ENCODE results near the gene GPR17. TPM values are rescaled to one million over a fixed set of nuclear protein-coding genes. Genes with fewer than 3 reads are reported as not detected.
A peak's percentile ranks its signal among the peaks of the same experiment; 100 is the strongest.

The GPR17 gene
- total RNA-seq, 2 donors from 2014 or later = 0.16 to 0.20 TPM

- no peaks in the 10 kb centered on the region for H3K36me3 ChIP-seq
- H3K9me3 ChIP-seq = no peaks in the 10 kb centered on the region
- peaks cover 4% of the 10 kb centered on the region for H3K27me3 ChIP-seq
- no peak for TF ChIP-seq CTCF (IDR thresholded peaks at IDR 0.05)
- intact Hi-C loops (cut with DNase I) = no loop called here
- no peaks in the 10 kb centered on the region for H3K4me1 ChIP-seq
- no peak for DNase-seq
- no peak overlapping the region for H3K9ac ChIP-seq (ENCODE audit: low read depth in 2 of 2, low read length in 2 of 2)
- no peak overlapping the region for H3K4me3 ChIP-seq
- no peak overlapping the region for H3K27ac ChIP-seq
Measured at GRCh38 chr2:127681288-127681804, 35.4 kb downstream of the GPR17 start.

- H3K4me1 ChIP-seq = no peaks in the 10 kb centered on the region
- TF ChIP-seq CTCF (IDR thresholded peaks at IDR 0.05) = no peak
- no peaks in the 10 kb centered on the region for H3K36me3 ChIP-seq
- H3K9ac ChIP-seq (ENCODE audit: low read depth in 2 of 2, low read length in 2 of 2) = no peak overlapping the region
- intact Hi-C loops (cut with DNase I) = no loop called here
- H3K27ac ChIP-seq = no peak overlapping the region
- H3K4me3 ChIP-seq = no peak overlapping the region
- DNase-seq = no peak
- H3K9me3 ChIP-seq = no peaks in the 10 kb centered on the region
- no peaks in the 10 kb centered on the region for H3K27me3 ChIP-seq
Measured at GRCh38 chr2:127681976-127682857, 36.3 kb downstream of the GPR17 start.

- no peak overlapping the region for H3K27ac ChIP-seq
Measured at GRCh38 chr2:127683056-127683455, 37.1 kb downstream of the GPR17 start.

GRCh38 chr2:127683757-127684156, 37.8 kb downstream of the GPR17 start:
- no peaks in the 10 kb centered on the region for H3K9me3 ChIP-seq
- DNase-seq = no peak
- no peaks in the 10 kb centered on the region for H3K36me3 ChIP-seq
- no peak for TF ChIP-seq CTCF (IDR thresholded peaks at IDR 0.05)
- no peaks in the 10 kb centered on the region for H3K27me3 ChIP-seq
- H3K27ac ChIP-seq = peak overlapping the region; percentile 9
- H3K9ac ChIP-seq (ENCODE audit: low read depth in 2 of 2, low read length in 2 of 2) = no peak overlapping the region
- no peak overlapping the region for H3K4me3 ChIP-seq
- intact Hi-C loops (cut with DNase I) = no loop called here
- no peaks in the 10 kb centered on the region for H3K4me1 ChIP-seq

More at GRCh38 chr2:127683056-127683455, 37.1 kb downstream of the GPR17 start:
- Histone ChIP-seq H3K4me1 (no peaks in the 10 kb centered on the region), H3K9me3 (no peaks in the 10 kb centered on the region), H3K9ac (ENCODE audit: low read depth in 2 of 2, low read length in 2 of 2) (no peak overlapping the region), H3K27me3 (no peaks in the 10 kb centered on the region), H3K36me3 (no peaks in the 10 kb centered on the region), H3K4me3 (no peak overlapping the region)
- TF ChIP-seq CTCF (IDR thresholded peaks at IDR 0.05) = no peak
- intact Hi-C loops (cut with DNase I) = no loop called here
- DNase-seq = no peak

- intact Hi-C loops (cut with DNase I) = no loop called here
- no peak overlapping the region for H3K27ac ChIP-seq
Measured at GRCh38 chr2:127685410-127686080, 39.6 kb downstream of the GPR17 start.

More at GRCh38 chr2:127685410-127686080, 39.6 kb downstream of the GPR17 start:
- no peaks in the 10 kb centered on the region for H3K27me3 ChIP-seq
- no peaks in the 10 kb centered on the region for H3K9me3 ChIP-seq
- H3K9ac ChIP-seq (ENCODE audit: low read depth in 2 of 2, low read length in 2 of 2) = no peak overlapping the region
- TF ChIP-seq CTCF (IDR thresholded peaks at IDR 0.05) = no peak
- no peak for DNase-seq
- no peak overlapping the region for H3K4me3 ChIP-seq
- no peaks in the 10 kb centered on the region for H3K4me1 ChIP-seq
- H3K36me3 ChIP-seq = no peaks in the 10 kb centered on the region

Measured in colonic mucosa (tissue), 4 donors.